ACC112 (cell line): ENCODE data around the gene ZNF841.
"Not testable (repeated sequence)": the region's sequence is repeated elsewhere in the genome, so short reads cannot be mapped to it uniquely, and the experiment has no call there.

Experiments used
- H2AFZ ChIP-seq: fragments of 200-600 bp; sonication (generic); one replicate; pipeline ENCODE4 v1.6.0; 2017; ENCODE audit warnings: antibody characterized with exemption, low read length; ENCODE audit not compliant: unreplicated experiment
- H3K27ac ChIP-seq: fragments of 200-600 bp; sonication (generic); 2 replicates; pipeline ENCODE4 v1.5.1; 2014; ENCODE audit warnings: low read depth, mild to moderate bottlenecking, antibody characterized with exemption, low read length, moderate library complexity
- H3K27me3 ChIP-seq: fragments of 200-600 bp; sonication (generic); 2 replicates; pipeline ENCODE4 v1.6.1; 2014; ENCODE audit warnings: mild to moderate bottlenecking, antibody characterized with exemption, low read length, moderate library complexity, mixed read lengths; ENCODE audit not compliant: insufficient read depth
- H3K36me3 ChIP-seq: fragments of 200-600 bp; sonication (generic); 2 replicates; pipeline ENCODE4 v1.6.1; 2016; ENCODE audit warnings: mild to moderate bottlenecking, antibody characterized with exemption, low read length, moderate library complexity, mixed read lengths; ENCODE audit not compliant: insufficient read depth
- H3K4me1 ChIP-seq: fragments of 200-600 bp; sonication (generic); one replicate; pipeline ENCODE4 v1.6.1; 2016; ENCODE audit warnings: low read length, mixed read lengths; ENCODE audit not compliant: insufficient read depth, unreplicated experiment, control insufficient read depth
- H3K4me3 ChIP-seq: fragments of 200-600 bp; sonication (generic); 2 replicates; pipeline ENCODE4 v1.5.1; 2014; ENCODE audit warnings: mild to moderate bottlenecking, low read depth, low read length
- H3K79me2 ChIP-seq: fragments of 200-600 bp; sonication (generic); one replicate; pipeline ENCODE4 v1.6.0; 2016; ENCODE audit warnings: low read length; ENCODE audit not compliant: control insufficient read depth, unreplicated experiment, insufficient read depth

ZNF841 gene

DNA sequence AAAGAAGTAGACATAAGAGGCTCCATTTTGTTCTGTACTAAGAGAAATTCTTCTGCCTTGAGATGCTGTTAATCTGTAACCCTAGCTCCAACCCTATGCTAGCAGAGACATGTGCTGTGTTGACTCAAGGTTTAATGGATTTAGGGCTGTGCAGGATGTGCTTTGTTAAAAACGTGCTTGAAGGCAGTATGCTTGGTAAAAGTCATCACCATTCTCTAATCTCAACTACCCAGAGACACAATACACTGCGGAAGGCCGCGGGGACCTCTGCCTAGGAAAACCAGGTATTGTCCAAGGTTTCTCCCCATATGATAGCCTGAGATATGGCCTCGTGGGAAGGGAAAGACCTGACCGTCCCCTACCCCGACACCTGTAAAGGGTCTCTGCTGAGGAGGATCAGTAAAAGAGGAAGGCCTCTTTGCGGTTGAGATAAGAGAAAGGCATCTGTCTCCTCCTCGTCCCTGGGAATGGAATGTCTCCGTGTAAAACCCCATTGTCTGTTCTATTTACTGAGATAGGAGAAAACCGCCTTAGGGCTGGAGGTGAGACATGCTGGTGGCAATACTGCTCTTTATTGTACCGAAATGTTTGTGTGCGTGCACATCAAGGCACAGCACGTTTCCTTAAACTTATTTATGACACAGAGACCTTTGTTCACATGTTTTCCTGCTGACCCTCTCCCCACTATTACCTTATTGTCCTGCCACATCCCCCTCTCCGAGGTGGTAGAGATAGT, 69.1 kb downstream of the ZNF841 start:
- not testable (repeated sequence) for H3K4me1 ChIP-seq, H3K27ac ChIP-seq, H3K27me3 ChIP-seq, H2AFZ ChIP-seq, H3K4me3 ChIP-seq
- Histone ChIP-seq H3K79me2 (peaks cover 16% of the 10 kb centered on the region), H3K36me3 (peaks cover 38% of the 10 kb centered on the region)

DNA sequence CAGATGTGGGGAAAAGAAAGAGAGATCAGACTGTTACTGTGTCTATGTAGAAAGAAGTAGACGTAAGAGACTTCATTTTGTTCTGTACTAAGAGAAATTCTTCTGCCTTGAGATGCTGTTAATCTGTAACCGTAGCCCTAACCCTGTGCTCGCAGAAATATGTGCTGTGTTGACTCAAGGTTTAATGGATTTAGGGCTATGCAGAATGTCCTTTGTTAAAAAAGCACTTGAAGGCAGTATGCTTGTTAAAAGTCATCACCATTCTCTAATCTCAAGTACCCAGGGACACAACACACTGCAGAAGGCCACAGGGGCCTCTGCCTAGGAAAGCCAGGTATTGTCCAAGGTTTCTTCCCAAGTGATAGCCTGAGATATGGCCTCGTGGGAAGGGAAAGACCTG, 71.1 kb downstream of the ZNF841 start:
- Histone ChIP-seq H3K79me2 (peaks cover 16% of the 10 kb centered on the region), H3K36me3 (peaks cover 52% of the 10 kb centered on the region)
- not testable (repeated sequence) for H3K4me1 ChIP-seq, H2AFZ ChIP-seq, H3K27ac ChIP-seq, H3K27me3 ChIP-seq, H3K4me3 ChIP-seq

DNA sequence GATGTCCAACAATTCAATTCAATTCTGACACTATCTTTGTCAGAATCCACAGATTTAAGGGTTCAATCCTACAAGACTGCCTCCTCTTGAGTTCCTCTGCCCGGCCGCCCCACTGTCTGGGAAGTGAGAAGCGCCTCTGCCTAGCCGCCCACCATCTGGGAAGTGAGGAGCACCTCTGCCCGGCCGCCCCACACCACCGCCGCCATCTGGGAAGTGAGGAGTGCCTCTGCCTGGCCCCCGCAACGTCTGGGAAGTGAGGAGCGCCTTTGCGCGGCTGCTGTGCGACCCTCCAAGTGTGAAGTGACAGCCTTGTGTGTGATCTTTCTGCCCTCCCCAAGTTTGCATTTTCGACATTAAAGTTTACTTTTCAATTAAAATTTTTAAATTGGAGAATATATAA, 73.4 kb downstream of the ZNF841 start:
- H3K36me3 ChIP-seq, result peaks cover 72% of the 10 kb centered on the region
- no peaks in the 10 kb centered on the region for H3K4me1 ChIP-seq
- H3K27me3 ChIP-seq, result no peaks in the 10 kb centered on the region
- no peak overlapping the region for H2AFZ ChIP-seq
- peaks cover 7% of the 10 kb centered on the region for H3K79me2 ChIP-seq
- no peak overlapping the region for H3K4me3 ChIP-seq
- no peak overlapping the region for H3K27ac ChIP-seq

DNA sequence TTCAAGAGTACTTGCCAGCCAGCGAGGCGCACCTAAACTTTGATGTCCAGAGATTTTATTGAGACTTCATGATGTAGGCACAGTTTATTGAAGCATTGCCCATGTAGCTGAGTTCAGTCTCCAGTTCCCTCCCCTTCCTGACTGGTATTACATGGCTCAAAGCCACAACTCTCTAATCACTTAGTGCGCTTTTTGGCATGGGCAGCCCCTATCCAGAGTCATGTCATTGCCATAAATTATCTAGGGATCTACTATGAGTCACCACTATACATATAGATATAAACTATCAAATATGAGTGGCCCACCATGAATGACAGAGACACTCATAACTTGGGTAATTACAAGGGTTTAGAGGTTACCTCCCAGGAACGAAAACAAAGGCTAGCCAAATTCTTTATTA, 75.1 kb downstream of the ZNF841 start:
- peaks cover 85% of the 10 kb centered on the region for H3K36me3 ChIP-seq
- no peak overlapping the region for H3K27ac ChIP-seq
- H3K4me1 ChIP-seq, result no peaks in the 10 kb centered on the region
- H3K27me3 ChIP-seq, result no peaks in the 10 kb centered on the region
- H3K4me3 ChIP-seq, result no peak overlapping the region
- H3K79me2 ChIP-seq, result no peaks in the 10 kb centered on the region
- no peak overlapping the region for H2AFZ ChIP-seq
